Gastroesophageal sphincter (tissue), 4 donors: Measurements from ENCODE around the gene CFAP61. TPM values are rescaled to one million over a fixed set of nuclear protein-coding genes. Genes with fewer than 3 reads are reported as not detected.
"Not testable (repeated sequence)": the region's sequence is repeated elsewhere in the genome, so short reads cannot be mapped to it uniquely, and the experiment has no call there.

ENCODE experiments used
- ATAC-seq: fragments of 150-250 bp; one replicate; pipeline ENCODE4 v1.9.1; 2016; ENCODE audit warnings: mild to moderate bottlenecking, moderate library complexity
- H3K27ac ChIP-seq, 4 donors: fragments of 200-600 bp; sonication (generic) in 3 of 4; 1 replicate in 3 of 4; 2 replicates in 1 of 4; pipeline ENCODE4 v1.5.1; 2016 to 2019
- H3K27me3 ChIP-seq: fragments of 200-600 bp; sonication (generic); one replicate; pipeline ENCODE4 v1.5.1; 2019
- H3K36me3 ChIP-seq, 2 donors: fragments of 200-600 bp; sonication (generic); one replicate each; pipeline ENCODE4 v1.5.1; 2019; ENCODE audit warnings: control low read depth in 1 of 2
- H3K4me1 ChIP-seq, 3 donors: fragments of 200-600 bp; sonication (generic); 1 replicate in 2 of 3; 2 replicates in 1 of 3; pipeline ENCODE4 v1.5.1; 2016 to 2019; ENCODE audit warnings: control low read depth in 2 of 3
- H3K4me3 ChIP-seq, 2 donors: fragments of 200-600 bp; sonication (generic); one replicate each; pipeline ENCODE4 v1.5.1; 2019; ENCODE audit warnings: mild to moderate bottlenecking in 1 of 2, moderate library complexity in 1 of 2
- H3K9me3 ChIP-seq, 3 donors: fragments of 200-600 bp; sonication (generic); one replicate each; pipeline ENCODE4 v1.5.1; 2017 to 2019; ENCODE audit warnings: control low read depth in 2 of 3
- CTCF ChIP-seq, 4 experiments: fragments of 200-600 bp in 2 of 4; fragments of 450-650 bp in 2 of 4; sonication (generic) in 1 of 4; IDR thresholded peaks; one replicate each; pipeline ENCODE4 v1.5.1; 2017 to 2019; ENCODE audit warnings: antibody characterized with exemption in 4 of 4, mild to moderate bottlenecking in 2 of 4, moderate library complexity in 2 of 4
- EP300 ChIP-seq: sonication (generic); formaldehyde crosslinking; IDR thresholded peaks from one replicate; pipeline ENCODE4 v1.6.1; 2017; ENCODE audit warnings: antibody characterized with exemption, mild to moderate bottlenecking
- POLR2A ChIP-seq, 2 donors: fragments of 450-650 bp; IDR thresholded peaks; one replicate each; pipeline ENCODE4 v1.6.1; 2017; ENCODE audit warnings: antibody characterized with exemption in 2 of 2, mild to moderate bottlenecking in 2 of 2, moderate library complexity in 1 of 2
- POLR2AphosphoS5 ChIP-seq: sonication (generic); formaldehyde crosslinking; IDR thresholded peaks from one replicate; pipeline ENCODE4 v1.6.1; 2017; ENCODE audit warnings: antibody characterized with exemption
- WGBS, 2 donors: methylation state at CpG; one replicate each; pipeline ENCODE4 v1.1.5; 2018; ENCODE audit warnings: low coverage in 1 of 2; 5-methylcytosine and 5-hydroxymethylcytosine counted together
- total RNA-seq, 4 donors: library from RNA; depleted of rRNA; stranded (reverse); fragments of >200 nt; gene quantifications; one replicate each; pipeline ENCODE4 v1.1.0, GENCODE V29; 2016

Gene CFAP61
- total RNA-seq, 4 donors from 2014 or later, result 0.27 to 0.54 (median 0.30) TPM; not detected in 1

GRCh38 chr20:20102163-20102562, 49.8 kb downstream of the CFAP61 start:
- Histone ChIP-seq H3K36me3 (no peaks in the 10 kb centered on the region), H3K9me3 (no peaks in the 10 kb centered on the region), H3K27ac (no peak overlapping the region), H3K27me3 (peaks cover 4% of the 10 kb centered on the region), H3K4me1 (no peaks in the 10 kb centered on the region), H3K4me3 (no peak overlapping the region)
- TF ChIP-seq POLR2A (IDR thresholded peaks at IDR 0.05) (no peak), EP300 (no peak), CTCF (IDR thresholded peaks at IDR 0.05) (no peak), POLR2AphosphoS5 (no peak)
- no peak for ATAC-seq

- no peak for TF ChIP-seq CTCF (IDR thresholded peaks at IDR 0.05)
- no peak for TF ChIP-seq POLR2A (IDR thresholded peaks at IDR 0.05)
- TF ChIP-seq EP300, result no peak
- H3K9me3 ChIP-seq, result no peaks in the 10 kb centered on the region
- peaks cover under 1% of the 10 kb centered on the region for H3K27me3 ChIP-seq
- no peaks in the 10 kb centered on the region for H3K4me1 ChIP-seq
- H3K4me3 ChIP-seq, result no peak overlapping the region
- H3K27ac ChIP-seq, result no peak overlapping the region
- H3K36me3 ChIP-seq, result no peaks in the 10 kb centered on the region
- ATAC-seq, result no peak
These were observed 50.5 kb downstream of the CFAP61 start for GRCh38 chr20:20102716-20103258.

- TF ChIP-seq EP300 (no peak), CTCF (IDR thresholded peaks at IDR 0.05) (no peak)
- Histone ChIP-seq H3K9me3 (no peaks in the 10 kb centered on the region), H3K36me3 (no peaks in the 10 kb centered on the region), H3K27ac (no peak overlapping the region), H3K4me3 (no peak overlapping the region), H3K27me3 (no peaks in the 10 kb centered on the region), H3K4me1 (no peaks in the 10 kb centered on the region)
- ATAC-seq, result no peak
- 77 to 80% methylated on average over 1 to 2 of the region's 2 CpGs for WGBS, 2 donors
These were observed 51.2 kb downstream of the CFAP61 start for GRCh38 chr20:20103486-20103885.

GRCh38 chr20:20123187-20123586, 70.9 kb downstream of the CFAP61 start:
- not testable (repeated sequence) for H3K36me3 ChIP-seq, H3K4me1 ChIP-seq, H3K27me3 ChIP-seq, ATAC-seq, H3K4me3 ChIP-seq, H3K27ac ChIP-seq
- peaks cover 0 to 17% (median 0%) of the 10 kb centered on the region in 3 donors for H3K9me3 ChIP-seq
- 40 to 60% methylated on average over 1 of the region's 1 CpG for WGBS, 2 donors

GRCh38 chr20:20130399-20130798, 78.1 kb downstream of the CFAP61 start:
- TF ChIP-seq POLR2AphosphoS5, result no peak
- ATAC-seq, result no peak
- H3K27me3 ChIP-seq, result no peaks in the 10 kb centered on the region
- H3K4me1 ChIP-seq, result no peaks in the 10 kb centered on the region
- peaks cover 0 to 39% (median 0%) of the 10 kb centered on the region in 3 donors for H3K9me3 ChIP-seq
- no peak overlapping the region for H3K4me3 ChIP-seq
- no peak overlapping the region for H3K27ac ChIP-seq
- H3K36me3 ChIP-seq, result no peaks in the 10 kb centered on the region

GRCh38 chr20:20134941-20135575, 82.7 kb downstream of the CFAP61 start:
- H3K36me3 ChIP-seq, result no peaks in the 10 kb centered on the region
- H3K9me3 ChIP-seq, result peaks cover 0 to 46% (median 0%) of the 10 kb centered on the region in 3 donors
- no peaks in the 10 kb centered on the region for H3K4me1 ChIP-seq
- H3K4me3 ChIP-seq, result no peak overlapping the region
- WGBS, 2 donors, result 28 to 43% methylated on average over 1 of the region's 1 CpG
- ATAC-seq, result no peak
- no peak overlapping the region for H3K27ac ChIP-seq
- TF ChIP-seq CTCF (IDR thresholded peaks at IDR 0.05) (no peak), EP300 (no peak), POLR2A (IDR thresholded peaks at IDR 0.05) (no peak), POLR2AphosphoS5 (no peak)
- no peaks in the 10 kb centered on the region for H3K27me3 ChIP-seq
